Stimulated activated CD4-positive, alpha-beta T cell treated with anti-CD3 and anti-CD28 coated beads, Interleukin-2, amount 100 ng/mL, for 24 hours (primary cell): ENCODE data around the gene COP1.

Experiments used
- DNase-seq, 2 donors: peaks; one replicate each; pipeline ENCODE4 v3.0.0-alpha.2; 2020

The COP1 gene

DNA sequence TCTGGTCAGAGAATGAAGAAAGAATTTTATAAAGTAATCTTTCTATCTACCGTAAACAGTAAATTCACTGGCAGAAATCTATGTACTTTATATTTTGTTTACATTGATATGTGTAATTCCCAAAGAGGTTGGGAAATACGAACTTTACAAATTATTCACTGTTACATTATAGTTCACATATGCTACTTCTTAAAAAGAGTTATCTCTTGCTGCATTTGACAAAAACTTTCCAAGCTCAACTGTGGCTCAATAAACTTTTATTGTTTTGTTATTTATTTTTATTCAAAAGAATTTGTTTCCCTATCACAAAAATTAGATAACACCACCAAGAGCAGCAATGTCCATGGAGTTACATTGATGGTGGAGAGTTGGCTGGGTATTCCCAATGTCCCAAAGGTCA lies 262.5 kb downstream of the COP1 start:
- no peak for DNase-seq

DNA sequence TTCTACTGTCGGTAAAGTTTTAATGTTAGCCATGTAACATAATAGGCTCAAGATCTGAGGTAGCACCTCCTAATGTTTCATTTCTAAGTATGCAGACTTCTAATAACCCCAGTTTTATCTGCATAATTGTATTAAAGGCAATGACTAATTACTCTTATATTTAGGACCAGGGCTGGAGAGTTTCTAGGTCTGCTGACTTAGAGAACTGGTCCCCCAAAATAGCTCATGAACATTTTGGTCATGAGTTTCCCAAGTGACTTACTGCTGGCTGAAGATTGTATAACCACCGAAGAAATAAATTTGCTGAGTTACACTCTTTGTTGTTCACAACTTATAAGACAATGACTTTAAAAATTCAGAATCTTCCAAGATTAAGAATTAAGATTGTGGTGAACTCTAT lies 265.9 kb downstream of the COP1 start:
- DNase-seq, result no peak

DNA sequence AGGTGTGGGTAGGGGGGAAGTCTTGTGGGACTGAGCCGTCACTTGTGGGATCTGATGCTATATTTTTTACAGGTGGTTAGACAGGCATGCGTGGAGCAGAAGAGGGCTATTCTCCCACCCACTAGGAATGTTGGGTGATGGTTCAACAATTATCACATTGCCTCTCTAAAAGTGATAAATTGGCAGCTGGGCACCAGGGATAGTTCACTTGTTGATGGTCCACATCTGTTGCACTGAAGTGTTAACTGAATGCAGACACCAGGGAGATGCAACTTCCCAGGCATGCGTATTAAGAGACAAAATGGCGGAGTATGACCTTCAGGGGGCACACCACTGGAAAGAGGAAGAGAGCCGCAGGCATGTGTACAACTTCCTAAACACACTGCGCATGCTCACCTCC lies 270.4 kb downstream of the COP1 start:
- no peak for DNase-seq

DNA sequence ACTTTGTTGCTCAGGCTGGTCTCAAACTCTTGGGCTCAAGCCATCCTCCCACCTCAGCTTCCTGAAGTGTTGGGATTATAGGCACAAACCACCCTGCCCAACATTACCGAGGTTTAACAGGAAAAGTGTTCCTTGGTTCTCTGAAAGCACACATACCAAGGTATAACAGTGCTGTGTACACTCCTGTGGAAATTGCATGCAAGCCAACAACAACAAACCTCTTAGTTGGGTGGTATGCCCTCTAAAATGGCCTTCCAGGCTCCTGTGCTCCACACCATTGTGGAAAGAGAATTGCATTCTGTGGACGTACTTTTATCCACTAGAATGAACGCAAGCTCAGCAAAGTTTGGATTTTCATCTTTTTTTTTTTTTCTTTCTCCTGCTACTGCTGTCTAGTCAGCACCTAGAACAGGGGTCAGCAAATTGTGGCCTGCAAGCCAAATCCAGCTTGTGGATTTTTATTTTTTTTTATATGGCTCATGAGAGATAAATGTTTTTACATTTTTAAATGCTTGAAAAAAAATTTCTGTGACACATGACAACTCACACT lies 271.4 kb downstream of the COP1 start:
- no peak for DNase-seq

DNA sequence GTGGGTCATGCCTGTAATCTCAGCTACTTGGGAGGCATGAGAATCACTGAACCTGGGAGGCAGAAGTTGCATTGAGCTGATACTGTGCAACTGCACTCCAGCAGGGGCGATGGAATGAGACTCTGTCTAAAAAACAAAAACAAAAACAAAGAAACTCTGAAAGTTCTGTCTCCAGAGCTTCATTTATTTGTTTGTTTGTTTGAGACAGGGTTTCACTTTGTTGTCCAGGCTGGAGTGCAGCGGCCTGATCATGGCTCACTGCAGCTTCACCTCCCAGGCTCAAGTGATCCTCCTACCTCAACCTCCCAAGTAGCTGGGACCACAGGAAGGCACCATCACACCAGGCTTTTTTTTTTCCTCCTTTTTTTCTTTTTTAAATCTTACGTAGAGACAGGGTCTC lies 271.9 kb downstream of the COP1 start:
- no peak for DNase-seq

DNA sequence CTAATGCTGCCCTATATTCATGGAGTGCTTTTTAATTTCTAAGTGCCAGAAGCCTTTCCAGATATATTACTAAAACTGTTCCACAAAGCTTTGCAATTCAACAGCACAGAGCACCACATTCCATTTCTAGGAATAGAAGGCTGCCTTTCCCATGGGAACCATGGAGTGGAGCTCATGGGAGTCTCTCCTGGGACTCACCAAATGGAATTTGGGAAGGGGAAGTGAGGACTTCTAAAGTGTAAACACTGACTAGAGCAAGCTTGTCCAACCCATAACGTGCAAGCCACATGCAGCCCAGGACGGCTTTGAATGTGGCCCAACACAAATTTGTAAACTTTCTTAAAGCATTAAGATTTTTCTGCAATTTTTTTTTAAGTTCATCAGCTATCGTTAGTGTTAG lies 273.3 kb downstream of the COP1 start:
- no peak for DNase-seq

DNA sequence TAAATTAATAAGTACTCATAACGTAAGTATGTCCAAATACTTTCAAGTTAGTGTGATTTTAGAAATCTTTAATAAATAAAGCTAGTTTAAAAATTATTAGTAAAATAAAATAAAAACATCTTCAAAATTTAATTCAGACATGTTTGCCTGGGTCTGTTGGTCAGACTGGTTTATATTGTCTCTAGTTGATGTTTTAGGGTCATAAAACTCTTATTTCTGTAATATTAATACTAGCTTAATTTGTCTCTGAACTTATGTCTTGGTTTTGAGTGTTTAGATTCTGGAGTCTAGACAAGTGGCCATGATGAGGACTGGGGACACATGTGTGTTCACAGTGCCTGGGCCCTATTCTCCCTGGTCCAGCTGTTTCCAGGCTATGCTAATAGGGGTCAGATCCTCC lies 279.1 kb downstream of the COP1 start:
- no peak for DNase-seq

DNA sequence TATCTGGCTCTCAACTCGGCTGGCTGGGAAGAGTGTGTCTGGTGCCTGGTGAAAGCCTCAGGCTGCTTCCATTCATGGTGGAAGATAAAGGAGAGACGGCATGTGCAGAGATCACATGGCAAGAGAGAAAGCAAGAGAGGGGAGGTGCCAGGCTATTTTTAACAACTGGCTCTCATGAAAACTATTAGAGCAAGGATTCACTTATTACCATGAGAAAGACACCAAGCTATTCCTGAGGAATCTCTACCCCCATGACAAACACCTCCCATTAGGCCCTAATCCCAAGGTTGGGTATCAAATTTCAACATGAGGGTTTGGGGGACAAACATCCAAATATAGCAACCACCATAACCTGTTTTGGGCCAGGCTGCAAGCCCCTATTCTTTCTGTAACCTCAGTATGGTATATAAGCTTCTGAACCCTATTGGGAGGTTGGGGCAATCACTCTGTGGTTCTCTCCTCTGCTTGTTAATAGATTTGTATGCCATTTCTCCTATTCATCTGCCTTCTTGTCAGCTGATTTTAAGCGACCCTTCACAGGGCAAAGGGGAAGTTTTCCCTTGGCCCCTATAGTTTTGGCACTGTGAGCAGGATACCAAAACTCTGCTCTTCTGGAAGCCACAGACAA lies 284.7 kb downstream of the COP1 start:
- no peak for DNase-seq

DNA sequence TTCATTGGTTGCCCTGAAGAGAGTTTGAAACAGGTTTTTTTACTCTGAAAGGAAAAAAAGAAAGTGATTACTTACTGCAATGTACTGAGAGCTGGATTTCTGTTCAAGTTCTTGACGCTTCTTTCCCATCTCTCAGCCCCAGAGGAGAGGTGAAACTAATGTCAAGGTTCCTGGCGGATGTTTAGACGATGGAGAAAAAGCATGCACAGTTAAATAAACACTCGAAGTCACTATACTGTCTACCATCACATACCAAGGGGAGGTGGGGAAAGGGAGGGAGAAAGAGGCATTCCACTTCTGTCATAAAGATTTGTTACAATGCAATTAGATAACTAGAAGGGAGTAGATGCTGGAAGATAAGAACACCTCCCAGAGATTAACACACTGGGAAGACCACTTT lies 286.7 kb downstream of the COP1 start:
- DNase-seq, result no peak

DNA sequence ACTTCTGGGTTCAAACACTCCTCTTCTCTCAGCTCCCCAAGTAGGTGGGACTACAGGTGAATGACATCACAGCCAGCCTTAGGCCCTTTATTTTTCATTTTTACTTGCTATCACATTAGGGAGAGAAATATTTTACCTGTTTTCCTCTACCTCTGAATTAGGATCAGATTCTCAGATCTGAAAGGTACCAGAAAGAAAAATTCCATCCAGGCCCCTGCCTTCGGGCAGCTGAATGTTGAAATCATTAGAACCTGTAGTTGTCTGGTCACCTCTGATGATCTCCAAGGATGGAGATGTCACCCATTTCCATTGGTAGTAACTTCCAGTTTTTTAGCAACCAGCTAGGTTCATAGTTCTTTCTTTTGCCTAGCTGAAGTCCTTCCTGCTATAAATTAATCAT lies 288.1 kb downstream of the COP1 start:
- DNase-seq, result no peak

DNA sequence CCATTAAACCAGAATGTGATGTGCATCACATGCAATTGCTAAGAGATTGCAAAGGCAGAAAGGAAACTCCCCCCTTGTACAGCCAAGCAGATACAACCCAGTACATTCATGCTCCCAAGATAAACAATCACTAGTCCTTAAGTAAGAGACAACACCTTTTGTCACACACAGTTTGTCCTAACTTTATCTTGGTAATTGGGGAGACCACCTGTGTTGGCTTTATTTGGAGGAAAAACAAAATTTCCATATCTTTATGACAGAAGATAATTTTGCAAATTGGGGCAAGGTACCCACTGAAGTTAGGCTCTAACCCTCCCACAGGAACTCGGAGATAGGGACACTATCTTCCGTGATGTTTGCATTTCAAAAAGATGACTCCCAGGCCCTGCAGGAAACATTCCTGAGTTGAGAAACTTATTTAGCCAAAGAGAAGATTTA lies 288.7 kb downstream of the COP1 start:
- DNase-seq, result no peak

DNA sequence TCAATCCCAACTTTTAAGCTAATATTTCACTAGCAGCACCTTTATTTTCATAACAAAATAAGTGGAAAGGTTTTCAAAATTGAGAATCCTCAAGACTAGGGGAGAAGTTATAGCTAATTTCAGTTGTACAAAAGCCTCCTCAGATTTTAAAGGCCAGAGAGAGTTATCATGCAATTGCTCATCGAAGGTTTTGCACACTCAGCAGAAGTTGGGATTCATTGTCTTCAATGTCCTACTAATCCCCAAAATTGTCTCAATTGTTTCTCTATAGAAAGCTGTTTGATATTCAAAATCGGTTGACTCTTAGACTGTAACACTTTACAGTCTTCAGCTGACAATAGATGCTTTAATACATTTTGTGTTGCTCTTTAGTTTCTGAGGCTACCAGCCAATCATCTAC lies 293.0 kb downstream of the COP1 start:
- no peak for DNase-seq

DNA sequence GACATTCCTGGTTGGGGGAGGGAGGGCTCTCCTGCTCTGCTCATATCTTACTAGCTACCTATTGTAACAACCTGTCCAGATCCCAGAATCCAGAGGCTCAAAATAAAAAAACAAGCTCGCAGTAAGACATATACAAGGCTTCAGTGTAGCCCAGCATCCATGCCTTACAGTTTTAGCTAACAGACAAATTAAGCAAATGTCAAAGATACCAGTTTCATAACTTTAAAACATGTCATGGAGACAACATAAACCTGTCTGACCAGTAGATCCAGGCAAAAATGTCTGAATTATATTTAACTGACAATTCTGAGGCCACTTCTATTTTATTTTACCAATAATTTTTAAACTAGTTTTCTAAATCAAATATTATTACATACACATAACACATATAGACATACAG lies 295.9 kb downstream of the COP1 start:
- DNase-seq, result no peak

DNA sequence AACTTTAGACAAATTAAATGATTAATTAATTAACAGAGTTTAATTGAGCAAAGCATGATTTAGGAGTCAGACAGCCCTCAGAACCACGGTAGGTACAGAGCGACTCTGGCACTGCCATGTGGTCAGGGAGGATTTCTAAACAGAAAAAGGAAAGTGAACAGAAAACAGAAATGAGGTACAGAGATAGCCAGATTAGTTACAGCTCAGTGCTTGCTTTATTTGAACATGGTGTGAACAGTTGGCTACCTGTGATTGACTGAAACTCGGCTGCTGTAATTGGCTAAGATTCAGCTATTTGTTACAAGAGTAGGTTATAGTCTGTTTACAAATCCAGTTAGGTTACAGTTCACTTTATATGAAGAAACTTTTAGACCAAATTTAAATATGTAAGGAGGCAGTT lies 300.7 kb downstream of the COP1 start:
- DNase-seq, result no peak

DNA sequence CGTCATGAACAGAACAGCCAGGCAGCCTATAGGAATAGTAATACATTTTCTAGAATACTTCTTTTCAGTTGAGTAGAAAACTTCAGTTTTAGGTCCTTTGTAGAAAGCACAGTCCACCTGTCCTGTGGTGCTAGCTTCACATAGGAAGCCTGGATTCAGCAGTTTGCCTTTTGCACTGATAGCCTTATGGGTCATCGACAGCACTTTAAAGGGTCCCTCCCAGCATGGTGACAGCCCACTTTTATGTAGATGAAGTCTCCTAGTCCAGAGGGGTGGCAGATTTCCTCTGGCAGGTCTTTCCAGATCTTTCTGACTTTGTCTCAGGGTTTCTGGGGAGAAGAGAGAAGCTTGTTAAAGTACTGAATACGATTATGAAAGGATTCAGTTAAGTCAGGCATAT lies 302.3 kb downstream of the COP1 start:
- DNase-seq, result no peak

DNA sequence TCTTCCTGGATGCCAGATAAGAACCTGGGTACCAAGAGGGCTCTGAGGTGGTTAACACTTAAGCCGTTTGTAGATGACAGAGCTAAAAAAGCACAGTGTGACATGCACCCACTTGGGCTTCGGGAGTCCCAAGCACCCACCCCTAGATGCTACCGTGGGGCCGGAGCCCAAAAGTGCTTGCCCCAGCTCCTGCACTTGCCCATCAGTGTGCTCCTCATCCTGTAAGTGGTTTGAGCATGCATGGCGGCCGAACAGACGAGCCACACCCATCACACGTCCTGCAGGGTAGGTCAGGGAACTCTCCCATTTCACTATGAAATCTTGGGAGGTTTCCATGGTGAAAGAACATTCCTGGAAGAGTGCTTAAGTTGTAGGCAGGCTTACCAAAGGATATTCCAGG lies 304.8 kb downstream of the COP1 start:
- no peak for DNase-seq

DNA sequence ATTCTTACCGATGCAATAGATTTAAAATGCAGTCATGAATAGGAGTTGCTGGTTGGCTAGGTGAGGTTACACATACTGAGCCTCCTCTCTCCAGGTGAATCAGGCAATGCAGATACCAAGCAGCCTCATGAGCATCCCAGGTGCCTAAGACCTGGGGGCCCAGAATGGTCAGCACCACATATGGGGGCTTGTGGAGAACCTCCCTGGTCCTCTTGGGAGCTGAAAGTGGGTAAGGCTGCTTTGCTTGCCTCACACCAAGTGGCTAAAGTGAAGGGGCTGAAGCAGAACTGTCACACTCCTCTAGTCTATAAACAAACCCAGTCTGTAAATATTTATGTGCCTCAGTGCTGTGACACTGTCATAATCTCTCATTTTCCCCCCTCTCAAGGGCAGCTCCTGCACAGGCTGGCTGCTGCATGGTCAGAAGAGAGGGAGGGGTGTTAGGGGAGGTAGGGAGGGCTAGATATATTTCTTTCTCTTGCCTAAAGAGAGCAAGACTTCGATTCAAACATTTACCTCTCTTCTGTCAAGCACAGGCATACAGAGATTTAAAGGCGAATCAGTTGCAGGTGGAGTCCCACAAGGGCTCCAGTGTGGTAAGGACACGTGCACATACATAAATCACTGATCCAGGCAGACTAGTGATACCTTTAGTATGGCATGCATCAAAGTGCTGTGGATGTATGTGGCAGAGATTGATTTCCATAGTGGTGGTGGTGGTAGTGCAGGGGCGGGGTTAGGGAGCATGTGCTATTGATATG lies 305.8 kb downstream of the COP1 start:
- DNase-seq, result no peak

DNA sequence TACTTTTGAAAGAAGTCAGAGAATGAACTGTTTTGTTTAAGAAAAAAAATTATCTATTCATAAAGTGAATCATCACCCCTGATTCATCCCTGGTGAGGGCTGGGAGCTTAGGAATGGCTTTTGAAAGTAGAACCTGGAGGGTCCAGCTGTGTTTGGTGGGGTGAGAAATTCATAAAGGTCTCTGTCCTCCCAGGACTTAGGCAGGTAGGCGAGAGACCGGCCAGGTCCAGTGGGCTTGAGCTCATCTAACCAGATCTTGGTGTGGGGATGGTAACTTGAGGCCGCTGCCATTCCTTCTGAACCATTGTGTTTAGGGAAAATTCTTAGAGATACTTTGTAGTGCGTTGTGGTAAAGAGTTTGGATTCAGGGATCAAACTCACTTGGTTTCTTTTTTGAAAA lies 306.9 kb downstream of the COP1 start:
- DNase-seq, result no peak

DNA sequence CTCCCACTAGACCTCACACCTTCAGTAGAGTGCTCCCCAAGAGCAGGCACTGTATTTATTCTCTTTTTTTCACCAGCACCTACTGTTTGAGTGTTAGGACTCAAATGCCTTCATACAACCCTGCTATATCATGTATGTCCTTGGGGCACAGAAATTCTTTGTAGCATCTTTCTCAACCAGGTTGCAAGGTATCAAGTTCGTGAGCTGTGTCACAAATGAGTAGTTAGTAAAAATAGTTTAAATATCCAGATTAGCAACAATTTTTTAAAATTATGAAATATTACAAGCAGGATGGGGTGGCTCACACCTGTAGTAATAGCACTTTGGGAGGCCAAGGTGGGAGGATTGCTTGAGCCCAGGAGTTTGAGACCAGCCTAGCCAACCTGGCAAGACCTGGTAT lies 311.1 kb downstream of the COP1 start:
- DNase-seq, result no peak
